Glomerular visceral epithelial cell (primary cell): Measurements from ENCODE around the gene HS3ST4.

Source experiments
- DNase-seq: peaks from one replicate; pipeline ENCODE4 v3.0.0-alpha.2; 2016; ENCODE audit errors: extremely low spot score

The HS3ST4 gene

DNA sequence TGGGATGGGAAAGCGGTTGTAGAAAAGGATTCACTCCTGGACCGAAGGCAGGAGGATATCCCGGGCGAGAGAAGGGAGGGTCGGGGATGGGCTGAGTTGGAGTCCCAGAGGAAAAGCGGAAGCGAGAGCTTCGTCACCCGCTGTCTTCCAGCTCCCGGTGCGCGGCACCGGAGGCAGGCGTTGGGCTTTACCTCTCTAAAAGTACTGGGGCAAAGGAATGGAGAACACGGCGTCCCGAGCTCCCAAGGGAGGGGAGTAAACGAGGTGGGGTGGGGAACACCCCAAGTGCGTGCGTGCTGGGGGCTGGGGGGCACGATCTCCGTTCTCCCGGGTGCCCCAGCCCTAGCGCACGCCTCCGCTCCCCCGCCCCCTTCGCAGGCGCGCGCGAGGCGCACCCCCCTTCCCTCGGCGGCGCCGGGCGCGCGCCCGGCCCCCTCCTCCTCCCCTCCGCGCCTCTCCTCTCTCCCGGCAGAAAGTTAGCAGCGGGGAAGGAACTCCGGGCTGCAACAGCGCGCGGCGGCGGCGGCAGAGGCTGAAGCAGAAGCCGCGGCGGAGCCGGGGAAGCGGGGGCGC is at the start of gene HS3ST4:
Gene HS3ST4, plus strand, starts transcription at position 441 of the 573 bp plus-strand sequence.
- DNase-seq, result no peak

DNA sequence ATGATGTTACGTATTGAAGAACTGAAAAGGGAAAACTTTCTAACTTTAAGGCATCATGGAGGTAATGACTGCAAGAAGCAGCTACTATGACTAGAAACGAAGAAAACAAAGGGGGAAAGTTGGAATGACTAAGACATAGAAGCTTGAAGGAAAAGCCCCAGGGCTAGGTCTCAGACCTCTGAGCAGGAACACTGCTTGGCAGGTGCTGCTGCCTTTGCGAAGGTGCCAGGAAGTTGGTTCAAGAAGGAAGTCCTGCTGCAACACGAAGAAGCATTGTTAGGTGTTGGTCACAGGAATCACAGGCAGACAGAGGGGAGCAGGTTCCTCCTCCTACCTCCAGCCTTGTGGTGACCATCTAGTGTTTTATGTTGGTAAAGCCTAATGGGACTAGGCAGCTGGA is 48.1 kb upstream of the HS3ST4 start:
- no peak for DNase-seq

DNA sequence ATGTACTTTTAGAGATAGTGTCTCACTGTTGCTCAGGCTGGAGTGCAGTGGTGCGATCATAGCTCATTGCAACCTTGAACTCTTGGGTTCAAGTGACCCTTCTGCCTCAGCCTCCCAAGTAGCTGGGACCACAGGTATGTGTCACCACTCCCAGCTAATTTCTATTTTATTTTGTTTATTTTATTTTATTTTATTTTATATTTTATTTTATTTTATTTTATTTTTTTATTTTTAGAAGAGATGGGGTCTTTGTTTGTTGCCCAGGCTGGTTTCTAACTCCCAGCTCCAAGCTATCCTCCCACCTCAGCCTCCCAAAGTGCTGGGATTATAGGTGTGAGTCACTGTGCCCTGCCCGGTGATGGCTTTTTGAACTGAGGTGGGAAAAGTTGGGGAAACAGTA is 35.1 kb upstream of the HS3ST4 start:
- no peak for DNase-seq

DNA sequence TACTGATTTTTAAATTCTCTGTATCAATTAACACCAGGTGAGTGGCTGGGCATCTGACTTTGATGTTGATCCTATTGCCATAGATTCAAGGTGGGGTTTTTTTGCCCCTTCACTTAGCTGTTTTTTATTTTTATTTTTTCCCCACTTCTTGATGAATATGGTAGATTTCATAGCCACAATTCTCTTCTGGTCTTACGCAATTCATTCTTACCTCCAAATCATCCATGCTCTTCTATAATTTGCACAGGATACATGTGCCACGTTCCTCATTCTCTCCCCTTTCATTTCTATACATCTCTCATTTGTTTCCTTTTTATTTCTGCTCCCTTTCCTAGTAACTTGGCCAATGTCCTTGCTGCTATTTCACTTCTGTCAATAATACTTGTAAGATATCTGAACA is 14.9 kb upstream of the HS3ST4 start:
- DNase-seq, result no peak

DNA sequence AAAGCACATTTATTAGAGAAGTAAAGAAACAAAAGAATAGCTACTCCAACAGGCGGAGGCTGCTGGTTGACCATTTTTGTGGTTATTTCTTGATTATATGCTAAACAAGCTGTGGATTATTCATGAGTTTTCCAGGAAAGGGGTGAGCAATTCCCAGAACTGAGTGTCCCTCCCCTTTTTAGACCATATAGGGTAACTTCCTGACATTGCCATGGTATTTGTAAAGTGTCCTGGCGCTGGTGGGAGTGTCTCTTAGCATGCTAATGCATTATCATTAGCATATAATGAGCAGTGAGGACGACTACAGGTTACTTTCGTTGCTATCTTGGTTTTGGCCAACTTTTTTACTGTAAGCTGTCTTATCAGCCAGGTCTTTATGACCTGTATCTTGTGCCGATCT is 12.2 kb upstream of the HS3ST4 start:
- no peak for DNase-seq

DNA sequence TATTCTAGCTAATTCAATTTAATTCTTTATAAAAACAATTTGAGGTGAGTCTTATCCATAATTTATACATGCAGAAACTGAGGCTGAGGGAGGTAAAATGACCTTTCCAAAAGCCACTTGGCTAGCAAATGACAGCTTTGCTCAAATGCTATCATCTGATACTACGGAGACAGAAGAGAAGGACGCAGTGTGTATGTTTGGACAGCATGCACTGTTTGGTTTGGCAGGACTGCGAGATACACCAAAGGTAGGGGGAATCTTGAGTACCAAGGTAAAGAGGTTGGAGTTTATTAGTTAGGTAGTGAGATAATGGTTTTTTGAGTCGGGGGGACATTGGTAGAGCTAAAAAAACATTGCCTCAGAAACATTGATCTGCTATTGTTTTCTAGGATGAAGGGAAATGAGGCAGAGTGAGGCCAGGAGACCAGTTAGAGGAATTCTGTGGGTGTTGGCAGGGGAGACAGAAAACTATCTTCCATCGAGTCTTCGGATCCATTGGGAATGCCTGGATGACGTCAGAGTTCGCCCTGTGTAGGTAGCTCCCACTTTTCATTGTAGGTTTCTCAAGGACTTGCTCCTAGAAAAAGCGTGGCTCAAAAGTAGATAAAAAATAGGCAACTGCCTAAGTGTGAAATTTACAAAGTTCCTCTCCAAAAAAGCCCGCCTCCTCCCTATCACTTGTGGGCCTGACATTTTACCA is 2.5 kb upstream of the HS3ST4 start:
- DNase-seq, result no peak

DNA sequence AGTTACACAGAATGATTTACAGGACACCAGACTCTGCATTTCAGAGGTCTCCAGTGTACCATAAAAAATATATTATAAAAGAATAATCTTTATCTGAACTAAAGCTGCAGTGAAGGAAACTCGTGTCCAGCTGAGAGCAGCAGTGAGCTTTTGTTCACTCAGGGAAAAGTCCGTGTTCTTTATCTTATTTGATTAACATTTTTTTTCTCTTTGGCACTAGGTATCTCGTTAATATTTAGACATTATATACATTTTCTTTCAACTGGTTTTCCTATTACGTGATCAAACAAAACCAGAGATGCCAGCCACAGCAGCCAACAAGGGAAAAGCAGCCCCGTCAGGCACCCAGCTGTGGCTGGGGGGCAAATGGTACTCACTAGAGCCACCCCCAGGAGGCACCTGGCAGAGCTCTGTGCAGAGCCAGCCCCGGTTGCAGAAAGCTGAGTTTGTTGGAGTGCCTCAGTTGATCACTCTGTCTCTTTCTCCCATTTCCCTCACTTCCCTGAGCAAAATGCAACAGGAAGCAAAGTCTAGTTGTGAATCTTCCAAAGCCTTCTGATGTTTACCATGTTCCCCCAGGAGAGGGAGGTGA is 1.1 kb upstream of the HS3ST4 start:
- no peak for DNase-seq

DNA sequence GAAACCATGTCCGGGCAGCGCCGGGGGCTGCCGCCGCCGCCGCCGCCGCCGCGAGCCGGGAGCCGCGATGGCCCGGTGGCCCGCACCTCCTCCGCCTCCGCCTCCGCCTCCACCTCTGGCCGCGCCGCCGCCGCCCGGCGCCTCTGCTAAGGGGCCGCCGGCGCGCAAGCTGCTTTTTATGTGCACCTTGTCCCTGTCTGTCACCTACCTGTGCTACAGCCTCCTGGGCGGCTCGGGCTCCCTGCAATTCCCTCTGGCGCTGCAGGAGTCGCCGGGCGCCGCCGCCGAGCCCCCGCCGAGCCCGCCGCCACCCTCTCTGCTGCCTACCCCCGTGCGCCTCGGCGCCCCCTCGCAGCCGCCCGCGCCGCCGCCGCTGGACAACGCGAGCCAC is 587 bp downstream of the HS3ST4 start:
- no peak for DNase-seq

DNA sequence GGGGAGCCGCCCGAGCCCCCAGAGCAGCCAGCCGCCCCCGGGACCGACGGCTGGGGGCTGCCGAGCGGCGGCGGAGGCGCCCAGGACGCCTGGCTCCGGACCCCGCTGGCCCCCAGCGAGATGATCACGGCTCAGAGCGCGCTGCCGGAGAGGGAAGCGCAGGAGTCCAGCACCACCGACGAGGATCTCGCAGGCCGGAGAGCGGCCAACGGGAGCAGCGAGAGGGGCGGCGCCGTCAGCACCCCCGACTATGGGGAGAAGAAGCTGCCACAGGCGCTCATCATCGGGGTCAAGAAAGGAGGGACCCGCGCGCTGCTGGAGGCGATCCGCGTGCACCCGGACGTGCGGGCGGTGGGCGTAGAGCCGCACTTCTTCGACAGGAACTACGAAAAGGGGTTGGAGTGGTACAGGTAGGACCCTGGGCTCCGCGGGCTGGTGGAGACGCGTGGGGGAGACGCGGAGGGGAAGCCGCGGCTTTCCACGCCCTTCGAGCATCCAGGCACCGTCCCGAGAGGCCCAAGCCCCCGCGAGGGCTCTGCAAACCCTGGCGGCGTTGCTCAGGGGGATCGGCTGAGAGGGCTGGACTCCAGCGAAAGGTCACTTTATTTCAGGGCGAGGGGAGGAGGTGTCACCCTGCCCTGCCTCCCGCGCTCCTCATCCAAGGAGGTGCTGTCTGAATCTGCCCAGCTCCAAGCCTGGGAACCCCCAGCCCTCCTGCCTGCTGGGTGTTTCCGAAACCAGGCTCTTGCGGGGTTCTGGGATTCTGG is 1.2 kb downstream of the HS3ST4 start:
- DNase-seq, result no peak

DNA sequence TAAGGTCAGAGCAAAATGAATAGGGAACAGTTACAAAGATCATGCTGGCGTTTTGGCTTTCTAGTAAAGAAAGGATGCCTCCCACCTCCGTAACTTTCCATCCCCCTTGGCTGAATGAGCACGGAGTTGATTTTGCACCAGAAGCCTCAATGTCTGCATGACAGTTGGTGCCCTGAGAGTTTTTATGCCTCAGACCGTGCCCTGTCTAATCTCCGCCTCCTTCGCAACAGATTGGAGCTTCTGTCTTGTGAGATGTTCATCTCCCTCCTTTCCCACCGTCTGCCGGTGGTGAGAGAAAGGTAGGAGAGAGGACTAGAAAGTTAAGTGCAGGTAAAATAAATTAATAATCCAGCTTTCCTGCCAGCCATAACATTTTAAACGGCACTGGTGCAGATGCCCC is 1.9 kb downstream of the HS3ST4 start:
- DNase-seq, result no peak

DNA sequence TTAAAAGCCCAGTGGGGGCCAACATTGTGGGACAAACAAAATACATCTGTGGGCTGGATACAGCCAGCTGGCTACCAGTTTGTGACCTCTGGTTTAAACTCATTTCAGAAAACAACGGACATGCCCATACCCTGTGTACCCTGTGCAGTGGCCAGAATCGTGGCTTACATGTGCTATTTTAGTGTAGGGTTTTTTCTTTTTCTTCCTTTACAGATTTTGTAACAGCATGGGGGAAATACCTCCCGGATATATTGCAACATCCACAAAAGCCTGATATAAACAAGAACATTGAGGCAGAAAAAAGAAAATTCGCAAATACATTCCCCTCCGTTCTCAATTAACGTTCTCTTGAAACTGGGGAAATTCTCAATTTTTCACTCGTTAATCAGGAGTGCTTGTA is 7.3 kb downstream of the HS3ST4 start:
- DNase-seq, result no peak

DNA sequence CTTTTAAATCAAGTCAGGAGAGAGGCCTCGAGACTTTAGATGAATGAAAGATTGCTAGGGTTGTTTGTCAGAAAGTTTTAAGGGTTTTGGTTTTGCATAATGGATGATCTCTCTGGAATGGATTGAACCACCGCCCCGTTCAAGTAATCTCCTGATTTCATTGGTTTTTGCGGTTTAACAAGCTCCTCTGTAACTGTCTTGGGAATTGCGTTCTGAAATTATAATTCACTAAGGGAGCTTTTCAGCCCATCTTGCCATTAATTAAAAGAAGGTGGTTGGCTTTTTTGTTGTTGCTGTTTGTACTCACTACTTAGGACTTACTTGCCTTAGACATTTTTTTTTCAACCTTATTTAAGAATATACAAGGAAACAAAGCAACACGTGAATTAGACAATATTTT is 8.8 kb downstream of the HS3ST4 start:
- no peak for DNase-seq

DNA sequence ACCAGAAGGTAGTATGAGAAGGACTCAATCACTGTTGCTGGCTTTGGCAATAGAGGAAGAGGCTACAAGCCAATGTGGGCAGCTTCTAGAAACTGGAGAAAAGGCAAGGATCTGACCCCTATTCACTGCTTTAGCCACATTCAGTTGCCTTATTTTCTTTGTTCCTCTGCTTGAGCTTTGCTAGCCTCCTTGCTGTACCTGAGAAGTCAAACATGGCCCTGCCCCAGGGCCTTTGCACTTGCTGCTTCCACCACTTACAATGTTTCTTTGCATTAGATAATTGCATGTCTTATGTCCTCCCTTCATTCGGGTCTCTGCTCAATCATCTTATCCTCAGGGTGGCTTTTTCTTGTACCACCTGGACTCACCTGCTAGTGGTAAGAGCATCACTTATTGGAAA is 15.8 kb downstream of the HS3ST4 start:
- no peak for DNase-seq

DNA sequence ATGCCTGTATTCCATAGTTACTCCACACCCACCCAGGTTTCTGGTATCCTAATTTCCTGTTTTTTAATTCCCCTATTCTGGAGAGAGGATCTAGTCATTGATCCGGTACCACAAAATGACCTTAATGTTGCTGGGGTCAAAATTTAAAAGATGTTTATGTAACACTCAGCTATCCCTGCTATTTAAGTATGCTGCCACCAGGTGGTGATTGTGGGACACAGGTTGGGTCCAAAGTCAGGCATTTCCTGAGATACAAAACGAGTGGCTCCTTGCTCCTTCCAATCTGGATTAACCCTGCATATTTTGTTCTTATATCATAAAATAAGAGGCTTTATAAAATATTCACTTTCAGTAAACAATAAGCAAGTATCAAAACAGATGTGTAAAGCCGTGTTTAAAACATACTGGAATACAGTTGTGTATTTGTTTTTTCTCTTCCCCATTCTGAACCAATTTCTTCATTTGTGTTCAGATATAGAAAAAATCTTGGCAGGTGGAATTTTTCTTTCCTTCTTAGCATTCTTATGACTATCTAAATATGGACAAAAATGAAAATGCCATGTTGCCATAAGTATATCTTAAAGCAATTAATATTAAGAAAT is 16.3 kb downstream of the HS3ST4 start:
- DNase-seq, result no peak

DNA sequence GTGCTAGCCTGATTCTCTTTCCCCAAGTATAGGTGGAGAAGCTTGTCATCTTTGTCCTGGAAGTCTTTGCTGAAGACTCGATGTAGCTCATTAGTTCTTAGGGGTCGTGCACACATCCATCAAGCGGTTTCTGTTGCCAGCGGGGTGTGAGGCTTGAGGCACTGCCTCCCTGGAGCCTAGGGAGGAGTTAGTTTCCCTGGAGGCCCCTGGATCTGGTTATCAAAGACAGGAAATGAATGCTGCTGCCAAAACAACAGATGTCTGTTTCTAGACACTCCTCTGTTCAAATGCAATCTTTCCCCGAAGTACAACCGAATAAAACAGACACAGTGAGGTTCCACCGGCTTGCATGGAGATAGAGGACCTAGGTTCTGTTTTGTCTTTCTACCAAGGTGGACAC is 17.5 kb downstream of the HS3ST4 start:
- DNase-seq, result no peak

DNA sequence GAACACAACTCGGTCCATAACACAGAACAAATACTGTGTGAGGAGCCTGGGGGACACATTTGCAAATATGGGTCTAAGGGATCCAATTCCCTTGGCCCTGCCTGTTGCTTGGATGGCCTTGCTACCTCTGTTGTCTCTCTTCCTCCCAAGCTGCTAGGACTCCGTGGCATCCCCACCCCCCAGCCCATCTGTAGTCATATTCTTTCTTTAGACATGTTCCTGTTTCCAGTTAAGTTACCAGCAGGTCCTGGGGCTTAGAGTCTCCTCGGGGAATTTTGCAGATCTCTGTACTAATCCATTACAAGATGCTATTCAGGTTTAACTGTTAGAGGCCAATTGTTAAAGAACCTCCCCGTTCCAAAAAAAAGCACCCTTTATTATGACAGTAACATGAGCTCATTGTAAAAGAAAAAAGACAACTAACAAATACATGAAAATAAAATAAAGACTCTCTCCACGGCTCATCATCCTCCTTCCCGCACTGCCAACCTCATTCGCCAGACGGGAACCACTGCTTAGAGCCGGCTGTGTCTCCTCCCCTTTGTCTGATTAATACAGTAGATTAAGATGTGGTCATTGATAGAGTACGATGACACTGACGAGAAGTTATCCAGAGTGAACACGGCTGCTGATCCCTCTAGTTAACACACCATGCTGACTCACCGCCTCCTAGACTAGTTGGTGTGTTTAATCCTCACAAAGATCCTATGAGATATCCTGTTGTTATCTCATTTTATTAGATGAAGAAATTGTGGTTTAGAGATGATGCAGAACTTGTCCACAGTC is 22.2 kb downstream of the HS3ST4 start:
- no peak for DNase-seq

DNA sequence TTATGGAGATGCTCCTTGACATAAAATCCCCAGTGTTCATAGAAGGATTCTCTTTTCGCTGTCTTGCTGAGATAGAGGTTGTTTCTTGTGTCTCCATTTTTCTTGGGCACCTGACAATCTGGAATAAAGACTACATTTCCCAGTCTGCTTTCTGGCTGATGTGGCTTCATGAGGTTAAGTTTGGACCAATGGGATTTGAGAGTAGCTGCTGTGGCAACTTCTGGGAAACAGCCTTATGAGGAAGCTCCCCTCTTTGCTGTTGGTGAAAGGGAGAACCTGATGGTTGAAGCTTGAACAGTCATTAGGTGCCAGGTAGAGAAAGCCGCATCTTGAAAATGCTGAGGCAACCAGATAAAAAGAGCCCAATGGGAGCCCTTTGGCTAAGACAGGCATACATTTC is 24.4 kb downstream of the HS3ST4 start:
- no peak for DNase-seq

DNA sequence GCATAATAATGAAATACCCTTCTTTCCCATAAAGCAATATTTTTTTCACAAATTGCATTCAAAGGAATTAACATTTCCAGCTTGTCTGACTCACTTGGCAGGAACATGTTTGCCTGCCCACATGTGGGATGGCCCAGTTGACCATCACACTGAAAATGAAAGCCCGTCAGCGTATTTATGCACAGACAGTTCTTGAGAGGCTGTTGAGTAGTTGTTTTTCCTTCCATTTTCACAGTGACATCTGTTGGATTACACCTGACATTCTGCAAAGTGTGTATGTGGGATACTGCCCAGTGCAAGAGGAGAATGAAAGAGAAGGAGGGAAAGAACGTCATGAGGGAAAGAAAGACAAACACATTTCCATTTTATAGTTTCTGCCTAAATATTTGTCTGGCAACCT is 29.7 kb downstream of the HS3ST4 start:
- no peak for DNase-seq

DNA sequence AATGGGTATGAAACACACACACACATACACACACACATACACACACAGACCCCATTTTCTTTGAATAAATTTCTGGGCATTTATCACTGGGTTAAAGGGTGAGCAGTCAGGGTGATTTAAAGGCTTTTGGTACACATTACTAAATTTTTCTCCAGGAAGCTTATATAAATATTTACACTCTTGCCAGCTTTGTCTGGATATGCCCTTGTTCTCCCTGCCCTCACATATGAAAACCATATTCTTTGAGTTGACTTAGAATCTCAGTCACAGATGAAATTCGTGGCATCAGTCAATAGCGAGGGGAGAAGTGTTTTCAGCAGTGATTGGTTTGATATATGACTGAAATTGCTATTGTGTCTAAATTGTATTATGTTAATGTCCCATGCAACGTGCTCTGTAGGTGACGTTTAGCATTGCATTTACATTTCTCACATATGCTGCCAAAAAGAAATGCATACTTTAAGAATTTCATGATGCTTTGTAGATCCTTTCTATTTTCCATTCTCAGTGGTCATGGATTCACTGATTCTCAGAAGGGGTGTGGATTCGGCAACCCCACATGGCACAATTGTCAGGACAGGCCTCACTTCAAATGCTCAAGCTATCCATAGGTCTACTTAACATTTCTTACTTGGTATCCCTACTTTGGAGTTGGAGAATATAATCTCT is 34.8 kb downstream of the HS3ST4 start:
- DNase-seq, result no peak

DNA sequence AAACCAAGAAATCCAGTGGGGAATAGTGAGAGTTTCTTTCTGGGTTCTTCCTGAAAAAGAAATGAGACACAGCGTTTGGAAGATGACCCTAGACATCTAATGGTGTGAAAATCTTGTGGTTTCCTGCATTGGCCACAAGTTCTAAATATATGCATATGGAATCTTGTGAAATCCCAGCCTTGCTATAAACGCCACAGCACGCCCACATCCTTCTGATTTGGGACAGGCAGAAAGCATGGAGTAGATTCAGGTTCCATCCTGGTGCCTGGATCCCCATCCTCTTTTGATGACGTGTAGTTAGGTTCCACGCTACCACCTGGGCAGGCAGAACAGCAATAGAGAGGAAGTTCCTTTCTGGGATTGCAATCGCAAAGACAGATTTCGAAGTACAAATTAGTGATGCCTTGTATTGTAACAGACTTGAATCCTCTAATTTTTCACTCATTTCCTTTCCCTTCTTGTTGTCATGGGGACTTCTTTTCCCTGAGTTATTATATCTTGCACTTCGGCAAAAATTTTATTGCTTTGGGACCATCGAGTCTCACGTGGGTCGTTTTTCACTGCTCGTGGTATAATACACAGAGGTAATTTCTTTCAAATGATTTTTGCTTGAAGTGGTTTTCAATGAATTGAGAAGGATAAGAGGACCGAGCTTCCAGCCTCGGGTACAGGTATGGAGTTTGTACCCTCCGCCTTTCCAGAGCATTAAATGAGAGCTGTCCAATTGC is 37.6 kb downstream of the HS3ST4 start:
- no peak for DNase-seq
